Common myeloid progenitor, CD34-positive (primary cell): ENCODE data around the gene IGSF10.

Experiments
- CTCF ChIA-PET: fragments of 350-600 bp; sonication (Branson Sonifier 250); formaldehyde crosslinking; loops from one replicate; lab custom pipeline; 2021; ENCODE audit warnings: antibody characterized with exemption; lab: Charles Lee
- POLR2A ChIA-PET: fragments of 350-600 bp; sonication (Branson Sonifier 250); formaldehyde crosslinking; loops from one replicate; lab custom pipeline; 2021; ENCODE audit warnings: antibody characterized with exemption; lab: Charles Lee
- DNase-seq, 3 donors: peaks; one replicate each; pipeline versions ENCODE4 v3.0.0 to v3.0.0-alpha.2; 2013
- H3K27ac ChIP-seq, 2 experiments: 1 replicate in 1 of 2; 2 replicates in 1 of 2; pipeline ENCODE4 v1.7.0; 2013; ENCODE audit warnings: inconsistent platforms in 2 of 2, low read length in 2 of 2, mild to moderate bottlenecking in 2 of 2, low read depth in 1 of 2, moderate library complexity in 1 of 2; ENCODE audit not compliant: severe bottlenecking in 2 of 2, insufficient read depth in 1 of 2, poor library complexity in 1 of 2
- H3K27me3 ChIP-seq, 5 experiments: replicated peaks in 2 of 5; 1 replicate in 3 of 5; 2 replicates in 2 of 5; pipeline versions ENCODE4 v1.6.1 to v1.7.0; 2013; ENCODE audit warnings: low read length in 4 of 5, mild to moderate bottlenecking in 2 of 5, moderate library complexity in 2 of 5, inconsistent platforms in 1 of 5; ENCODE audit not compliant: insufficient read depth in 5 of 5, control insufficient read depth in 4 of 5
- H3K36me3 ChIP-seq, 4 experiments: 1 replicate in 2 of 4; 2 replicates in 2 of 4; pipeline versions ENCODE4 v1.6.1 to v1.7.0; 2013; ENCODE audit warnings: low read length in 3 of 4, control low read depth in 1 of 4, mild to moderate bottlenecking in 1 of 4; ENCODE audit not compliant: control insufficient read depth in 4 of 4, insufficient read depth in 4 of 4
- H3K4me1 ChIP-seq, 4 experiments: 1 replicate in 3 of 4; 2 replicates in 1 of 4; pipeline versions ENCODE4 v1.6.1 to v1.7.1; 2013; ENCODE audit warnings: low read length in 3 of 4, mild to moderate bottlenecking in 3 of 4, control low read depth in 1 of 4, inconsistent platforms in 1 of 4, moderate library complexity in 1 of 4; ENCODE audit not compliant: control insufficient read depth in 4 of 4, insufficient read depth in 4 of 4; ENCODE audit errors: control extremely low read depth in 1 of 4
- H3K4me3 ChIP-seq, 7 experiments: 1 replicate in 4 of 7; 2 replicates in 3 of 7; pipeline versions ENCODE4 v1.5.1 to v1.7.0; 2013; ENCODE audit warnings: mild to moderate bottlenecking in 7 of 7, low read length in 6 of 7, moderate library complexity in 6 of 7, inconsistent platforms in 2 of 7, low read depth in 2 of 7, control low read depth in 1 of 7; ENCODE audit not compliant: insufficient read depth in 4 of 7, control insufficient read depth in 1 of 7; ENCODE audit errors: extremely low read depth in 1 of 7
- H3K9me3 ChIP-seq, 5 experiments: 1 replicate in 4 of 5; 2 replicates in 1 of 5; pipeline versions ENCODE4 v1.6.1 to v1.7.1; 2013; ENCODE audit warnings: low read length in 4 of 5, mild to moderate bottlenecking in 2 of 5, inconsistent platforms in 1 of 5, low read depth in 1 of 5, moderate library complexity in 1 of 5; ENCODE audit not compliant: control insufficient read depth in 4 of 5, insufficient read depth in 2 of 5; ENCODE audit errors: control extremely low read depth in 1 of 5
- WGBS: methylation state at CpG from one replicate; pipeline ENCODE4 v1.1.5; 2013; ENCODE audit not compliant: insufficient coverage; 5-methylcytosine and 5-hydroxymethylcytosine counted together

The IGSF10 gene

DNA sequence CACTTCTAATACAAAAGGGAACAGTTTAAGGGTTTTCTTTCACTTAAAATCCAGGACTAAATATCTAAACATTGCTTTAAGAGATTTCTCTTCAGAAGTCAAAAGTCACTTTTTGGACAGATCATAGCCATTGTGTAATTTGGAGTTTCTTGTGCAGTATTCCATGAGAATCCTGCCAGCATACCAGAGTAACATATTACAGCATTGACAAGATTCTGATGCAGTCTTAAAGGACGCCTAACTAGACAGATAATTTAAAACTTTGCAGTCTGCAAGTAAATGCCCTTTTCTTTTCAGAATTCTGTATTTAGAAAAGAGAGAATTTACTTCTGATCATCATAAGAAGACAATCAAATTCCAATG, 17.5 kb upstream of the IGSF10 start:
- POLR2A ChIA-PET: no interaction called here
- no peak for DNase-seq
- Histone ChIP-seq H3K36me3 (no peaks in the 10 kb centered on the region), H3K4me3 (no peak overlapping the region), H3K27ac (no peak overlapping the region), H3K27me3 (no peaks in the 10 kb centered on the region), H3K4me1 (no peaks in the 10 kb centered on the region), H3K9me3 (peaks cover 3 to 13% (median 5%) of the 10 kb centered on the region in 5 experiments)
- CTCF ChIA-PET: interaction anchor here (1.4 kb wide), 1 partner anchor 10 kb away, joined by 6 read pairs; no protein-coding TSS in a partner anchor
- WGBS: no CpG with 5 or more reads among the region's 1 CpG

DNA sequence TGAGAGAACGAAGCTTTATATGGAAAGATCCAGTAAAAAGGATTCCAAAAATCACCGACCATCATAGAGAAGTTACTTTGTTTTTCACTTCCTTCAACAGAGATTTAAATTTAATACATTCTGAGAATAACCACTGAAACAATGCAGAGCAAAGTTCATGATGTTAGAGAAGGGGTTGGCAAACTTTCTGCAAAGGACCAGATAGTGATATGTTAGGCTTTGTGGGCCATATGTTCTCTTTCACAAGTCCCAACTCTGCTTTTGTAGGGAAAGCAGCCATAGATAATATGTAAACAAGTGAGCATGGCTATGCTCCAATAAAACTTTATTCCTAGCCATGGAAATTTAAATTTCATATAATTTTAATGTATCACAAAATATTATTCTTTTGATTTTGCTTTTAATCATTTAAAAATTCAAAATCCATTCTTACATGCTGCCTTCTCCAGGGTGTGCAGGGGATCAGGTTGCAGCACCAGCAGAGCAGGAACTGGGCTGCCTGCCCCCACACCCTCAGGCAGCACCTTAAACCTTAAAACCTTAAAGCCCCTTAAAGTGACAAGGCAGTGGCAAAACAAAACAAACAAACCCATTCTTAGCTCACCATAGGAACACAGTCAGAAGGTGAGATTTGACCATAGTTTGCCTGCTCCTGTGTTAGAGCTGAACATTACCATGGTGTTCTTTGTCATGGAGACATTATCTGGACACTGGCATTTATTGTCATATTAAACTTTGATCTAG, 16.9 kb upstream of the IGSF10 start:
- CTCF ChIA-PET: no interaction called here
- DNase-seq: no peak

GRCh38 chr3:151476344-151477018, 15.6 kb upstream of the IGSF10 start:
- peaks cover 0 to 1% (median under 1%) of the 10 kb centered on the region in 5 experiments for H3K9me3 ChIP-seq
- no peak overlapping the region for H3K4me3 ChIP-seq
- peak; percentile 42 to 95 (median 67) for DNase-seq
- no peaks in the 10 kb centered on the region for H3K4me1 ChIP-seq
- H3K27ac ChIP-seq: no peak overlapping the region
- 39% methylated on average over 5 of the region's 7 CpGs for WGBS
- ChIA-PET POLR2A (no interaction called here), CTCF (interaction anchor here (1.1 kb wide), 1 partner anchor 369 kb away, joined by 3 read pairs; no protein-coding TSS in a partner anchor)
- no peaks in the 10 kb centered on the region for H3K27me3 ChIP-seq
- no peaks in the 10 kb centered on the region for H3K36me3 ChIP-seq

More for the DNA sequence above, 16.9 kb upstream of the IGSF10 start:
- Histone ChIP-seq H3K4me1 (no peaks in the 10 kb centered on the region), H3K27ac (no peak overlapping the region), H3K9me3 (peaks cover 3 to 12% (median 5%) of the 10 kb centered on the region in 5 experiments), H3K4me3 (no peak overlapping the region), H3K27me3 (no peaks in the 10 kb centered on the region), H3K36me3 (no peaks in the 10 kb centered on the region)
- POLR2A ChIA-PET: interaction anchor here (0.6 kb wide), 1 partner anchor 704 kb away, joined by 3 read pairs; no protein-coding TSS in a partner anchor
- WGBS: no CpG with 5 or more reads among the region's 2 CpGs

- Histone ChIP-seq H3K9me3 (no peaks in the 10 kb centered on the region), H3K27me3 (no peaks in the 10 kb centered on the region), H3K4me3 (no peak overlapping the region), H3K4me1 (no peaks in the 10 kb centered on the region), H3K36me3 (no peaks in the 10 kb centered on the region), H3K27ac (no peak overlapping the region)
- DNase-seq: peak; percentile 64 to 73 (median 68)
- ChIA-PET POLR2A (no interaction called here), CTCF (interaction anchor here (0.6 to 3.4 kb wide), 17 partner anchors 9 to 450 kb away, joined by 3 to 27 read pairs (median 4); no protein-coding TSS in a partner anchor)
- WGBS: 72% methylated on average over 3 of the region's 9 CpGs
Observed at GRCh38 chr3:151468284-151468917, 7.5 kb upstream of the IGSF10 start.

DNA sequence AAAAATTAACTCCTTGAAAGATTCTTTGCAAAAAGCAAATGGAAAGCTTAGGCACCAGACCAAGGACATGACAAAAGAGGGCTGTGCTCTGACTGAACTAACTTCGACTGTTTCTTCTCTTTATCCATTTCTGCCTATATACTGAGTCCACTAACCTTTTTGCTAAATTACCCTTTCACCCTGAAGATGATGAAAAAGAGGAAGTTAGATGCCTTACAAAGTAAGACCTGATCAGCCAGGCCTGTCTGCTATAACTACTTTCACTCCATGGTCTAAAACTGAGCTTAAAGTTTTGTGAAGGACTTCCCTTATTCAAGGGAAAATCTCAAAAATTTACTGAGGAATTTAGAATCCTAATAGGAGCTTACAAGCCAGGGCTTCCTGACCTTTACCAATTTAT, 6.2 kb upstream of the IGSF10 start:
- H3K9me3 ChIP-seq: no peaks in the 10 kb centered on the region
- POLR2A ChIA-PET: no interaction called here
- peaks cover 0 to 5% (median 0%) of the 10 kb centered on the region in 5 experiments for H3K27me3 ChIP-seq
- H3K27ac ChIP-seq: no peak overlapping the region
- WGBS: no CpG with 5 or more reads among the region's 1 CpG
- no peaks in the 10 kb centered on the region for H3K36me3 ChIP-seq
- CTCF ChIA-PET: interaction anchor here (0.7 to 3.4 kb wide), 11 partner anchors 10 to 452 kb away, joined by 3 to 27 read pairs (median 4); no protein-coding TSS in a partner anchor
- no peak overlapping the region for H3K4me3 ChIP-seq
- H3K4me1 ChIP-seq: no peaks in the 10 kb centered on the region
- peak; percentile 14 to 78 (median 66) for DNase-seq

GRCh38 chr3:151462991-151463390, 2.1 kb upstream of the IGSF10 start:
- ChIA-PET CTCF (interaction anchor here (0.8 kb wide), 1 partner anchor 374 kb away, joined by 3 read pairs; no protein-coding TSS in a partner anchor), POLR2A (no interaction called here)
- Histone ChIP-seq H3K4me1 (peaks cover 0 to 5% (median 2%) of the 10 kb centered on the region in 4 experiments), H3K27ac (no peak overlapping the region), H3K36me3 (no peaks in the 10 kb centered on the region), H3K27me3 (peaks cover 0 to 24% (median 0%) of the 10 kb centered on the region in 5 experiments), H3K4me3 (no peak overlapping the region), H3K9me3 (no peaks in the 10 kb centered on the region)
- WGBS: no CpG with 5 or more reads among the region's 1 CpG
- DNase-seq: no peak
